ENCODE measurements around the gene SNAPC2.
"Not testable (repeated sequence)": the region's sequence is repeated elsewhere in the genome, so short reads cannot be mapped to it uniquely, and the experiment has no call there.

DNA sequence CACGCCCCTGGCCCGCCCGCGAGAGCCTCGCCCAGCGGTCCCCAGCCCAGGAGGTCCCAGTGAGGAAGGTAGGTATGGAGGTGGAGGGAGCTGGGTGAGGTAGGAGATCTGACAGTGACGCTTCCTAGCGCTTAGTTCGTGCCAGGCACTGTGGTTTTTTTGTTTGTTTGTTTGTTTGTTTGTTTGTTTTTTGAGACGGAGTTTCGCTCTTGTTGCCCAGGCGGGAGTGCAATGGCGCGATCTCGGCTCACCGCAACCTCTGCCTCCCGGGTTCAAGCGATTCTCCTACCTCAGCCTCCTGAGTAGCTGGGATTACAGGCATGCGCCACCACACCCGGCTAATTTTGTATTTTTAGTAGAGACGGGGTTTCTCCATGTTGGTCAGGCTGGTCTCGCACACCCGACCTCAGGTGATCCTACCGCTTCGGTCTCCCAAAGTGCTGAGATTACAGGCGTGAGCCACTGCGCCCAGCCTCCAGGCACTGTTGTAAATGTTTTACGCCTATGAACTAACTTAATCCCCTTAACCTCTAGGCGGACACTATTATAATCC lies 2.0 kb upstream of the SNAPC2 start:
- TF ChIP-seq, protein P1, sequence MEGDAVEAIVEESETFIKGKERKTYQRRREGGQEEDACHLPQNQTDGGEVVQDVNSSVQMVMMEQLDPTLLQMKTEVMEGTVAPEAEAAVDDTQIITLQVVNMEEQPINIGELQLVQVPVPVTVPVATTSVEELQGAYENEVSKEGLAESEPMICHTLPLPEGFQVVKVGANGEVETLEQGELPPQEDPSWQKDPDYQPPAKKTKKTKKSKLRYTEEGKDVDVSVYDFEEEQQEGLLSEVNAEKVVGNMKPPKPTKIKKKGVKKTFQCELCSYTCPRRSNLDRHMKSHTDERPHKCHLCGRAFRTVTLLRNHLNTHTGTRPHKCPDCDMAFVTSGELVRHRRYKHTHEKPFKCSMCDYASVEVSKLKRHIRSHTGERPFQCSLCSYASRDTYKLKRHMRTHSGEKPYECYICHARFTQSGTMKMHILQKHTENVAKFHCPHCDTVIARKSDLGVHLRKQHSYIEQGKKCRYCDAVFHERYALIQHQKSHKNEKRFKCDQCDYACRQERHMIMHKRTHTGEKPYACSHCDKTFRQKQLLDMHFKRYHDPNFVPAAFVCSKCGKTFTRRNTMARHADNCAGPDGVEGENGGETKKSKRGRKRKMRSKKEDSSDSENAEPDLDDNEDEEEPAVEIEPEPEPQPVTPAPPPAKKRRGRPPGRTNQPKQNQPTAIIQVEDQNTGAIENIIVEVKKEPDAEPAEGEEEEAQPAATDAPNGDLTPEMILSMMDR (IDR thresholded peaks at IDR 0.05) = peak; percentile 52
- TF ChIP-seq, protein P2, sequence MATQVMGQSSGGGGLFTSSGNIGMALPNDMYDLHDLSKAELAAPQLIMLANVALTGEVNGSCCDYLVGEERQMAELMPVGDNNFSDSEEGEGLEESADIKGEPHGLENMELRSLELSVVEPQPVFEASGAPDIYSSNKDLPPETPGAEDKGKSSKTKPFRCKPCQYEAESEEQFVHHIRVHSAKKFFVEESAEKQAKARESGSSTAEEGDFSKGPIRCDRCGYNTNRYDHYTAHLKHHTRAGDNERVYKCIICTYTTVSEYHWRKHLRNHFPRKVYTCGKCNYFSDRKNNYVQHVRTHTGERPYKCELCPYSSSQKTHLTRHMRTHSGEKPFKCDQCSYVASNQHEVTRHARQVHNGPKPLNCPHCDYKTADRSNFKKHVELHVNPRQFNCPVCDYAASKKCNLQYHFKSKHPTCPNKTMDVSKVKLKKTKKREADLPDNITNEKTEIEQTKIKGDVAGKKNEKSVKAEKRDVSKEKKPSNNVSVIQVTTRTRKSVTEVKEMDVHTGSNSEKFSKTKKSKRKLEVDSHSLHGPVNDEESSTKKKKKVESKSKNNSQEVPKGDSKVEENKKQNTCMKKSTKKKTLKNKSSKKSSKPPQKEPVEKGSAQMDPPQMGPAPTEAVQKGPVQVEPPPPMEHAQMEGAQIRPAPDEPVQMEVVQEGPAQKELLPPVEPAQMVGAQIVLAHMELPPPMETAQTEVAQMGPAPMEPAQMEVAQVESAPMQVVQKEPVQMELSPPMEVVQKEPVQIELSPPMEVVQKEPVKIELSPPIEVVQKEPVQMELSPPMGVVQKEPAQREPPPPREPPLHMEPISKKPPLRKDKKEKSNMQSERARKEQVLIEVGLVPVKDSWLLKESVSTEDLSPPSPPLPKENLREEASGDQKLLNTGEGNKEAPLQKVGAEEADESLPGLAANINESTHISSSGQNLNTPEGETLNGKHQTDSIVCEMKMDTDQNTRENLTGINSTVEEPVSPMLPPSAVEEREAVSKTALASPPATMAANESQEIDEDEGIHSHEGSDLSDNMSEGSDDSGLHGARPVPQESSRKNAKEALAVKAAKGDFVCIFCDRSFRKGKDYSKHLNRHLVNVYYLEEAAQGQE (IDR thresholded peaks at IDR 0.05; ENCODE audit: insufficient read depth in 1 of 2, low read depth in 2 of 2, low read length in 1 of 2) = not testable (repeated sequence)
- TF ChIP-seq SIN3A (IDR thresholded peaks at IDR 0.05; ENCODE audit: borderline replicate concordance, insufficient read depth, low read depth, low read length) = 0 out of 2 replicates have a peak, but pooled peaks have one; percentile 51

Measured in Panc1 (cell line).